Heart left ventricle (tissue), 13 donors: ENCODE measurements around the gene PNISR.

Experiments
- POLR2A ChIP-seq, 2 donors: fragments of 450-650 bp; IDR thresholded peaks; one replicate each; pipeline ENCODE4 v1.6.1; 2017; ENCODE audit warnings: antibody characterized with exemption in 2 of 2, mild to moderate bottlenecking in 2 of 2, moderate library complexity in 2 of 2
- TF ChIP-seq, protein P1 (sequence below), 12 donors: fragments of 200-600 bp; sonication (generic) in 4 of 12; IDR thresholded peaks; one replicate each; pipeline versions ENCODE4 v1.5.0 to v1.8.0; 2018 to 2022; ENCODE audit warnings: antibody characterized with exemption in 12 of 12, mild to moderate bottlenecking in 5 of 12
- donor health status: ischemic (EF 13 %, LVEDD 7.1; RV severe dilation, severe dysfunction).
- donor health status: DM: no; HTN: yes; CAD: no.
- donor health status: DM: no; HTN: no; CAD: no.
- donor health status: ischemic (EF 25% LVEDD 6.9; RV normal size, moderate dysfunction).
- donor health status: ischemic (EF 25% LVEDD 5.7; RV mildly dilated, moderate dysfunction).
- donor health status: ischemic (EF 35%, LVEDD 5.7; RV mildly dilated, moderate dysfunction).
- donor health status: nonischemic (EF 11% LVEDD 7.7; RV severe dilation, severe dysfunction).
- donor health status: DM: yes; HTN: yes; CAD: no.
- donor health status: PGD.
- donor health status: ischemic (EF 29% LVEDD 5.4; RV normal size, mild dysfunction).
- donor health status: nonischemic (EF 23%, LVEDD 6.1; RV moderate dilation, normal function).

DNA sequence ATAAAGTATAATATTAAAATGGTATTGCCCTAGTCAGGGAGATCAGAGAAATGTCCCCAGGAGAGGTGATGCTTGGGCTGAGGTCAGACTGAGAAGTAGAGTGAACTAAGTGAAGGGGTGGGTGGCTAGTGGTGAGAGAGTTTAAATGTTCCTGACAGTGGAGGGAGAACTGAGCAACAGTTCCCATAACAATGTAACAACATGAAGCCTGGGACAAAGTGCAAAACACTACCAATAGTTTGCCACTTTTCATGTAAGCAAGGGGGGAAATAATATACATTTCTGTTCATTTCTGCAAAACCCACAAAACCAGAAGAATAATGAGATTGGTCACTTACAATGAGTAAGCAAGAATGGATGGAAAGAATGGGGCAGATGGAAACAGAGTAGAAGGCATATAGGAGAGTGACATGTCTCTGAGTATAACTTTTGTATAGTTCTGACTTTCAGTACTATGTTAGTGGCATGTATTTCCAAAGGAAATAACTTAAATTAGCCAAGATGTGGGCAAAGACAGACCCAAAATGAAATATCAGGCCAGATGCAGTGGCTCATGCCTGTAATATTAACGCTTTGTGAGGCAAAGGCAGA, 62.3 kb downstream of the PNISR start:
- TF ChIP-seq, protein P1, sequence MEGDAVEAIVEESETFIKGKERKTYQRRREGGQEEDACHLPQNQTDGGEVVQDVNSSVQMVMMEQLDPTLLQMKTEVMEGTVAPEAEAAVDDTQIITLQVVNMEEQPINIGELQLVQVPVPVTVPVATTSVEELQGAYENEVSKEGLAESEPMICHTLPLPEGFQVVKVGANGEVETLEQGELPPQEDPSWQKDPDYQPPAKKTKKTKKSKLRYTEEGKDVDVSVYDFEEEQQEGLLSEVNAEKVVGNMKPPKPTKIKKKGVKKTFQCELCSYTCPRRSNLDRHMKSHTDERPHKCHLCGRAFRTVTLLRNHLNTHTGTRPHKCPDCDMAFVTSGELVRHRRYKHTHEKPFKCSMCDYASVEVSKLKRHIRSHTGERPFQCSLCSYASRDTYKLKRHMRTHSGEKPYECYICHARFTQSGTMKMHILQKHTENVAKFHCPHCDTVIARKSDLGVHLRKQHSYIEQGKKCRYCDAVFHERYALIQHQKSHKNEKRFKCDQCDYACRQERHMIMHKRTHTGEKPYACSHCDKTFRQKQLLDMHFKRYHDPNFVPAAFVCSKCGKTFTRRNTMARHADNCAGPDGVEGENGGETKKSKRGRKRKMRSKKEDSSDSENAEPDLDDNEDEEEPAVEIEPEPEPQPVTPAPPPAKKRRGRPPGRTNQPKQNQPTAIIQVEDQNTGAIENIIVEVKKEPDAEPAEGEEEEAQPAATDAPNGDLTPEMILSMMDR (IDR thresholded peaks at IDR 0.05), result no peak
- no peak for TF ChIP-seq POLR2A (IDR thresholded peaks at IDR 0.05)
